ENCODE results near the gene DCTD. TPM values are rescaled to one million over a fixed set of nuclear protein-coding genes. Genes with fewer than 3 reads are reported as not detected.
A peak's percentile ranks its signal among the peaks of the same experiment; 100 is the strongest.

The DCTD gene
- total RNA-seq, 1 experiment from 2014 or later = 100 TPM

GRCh38 chr4:182890202-182890601 is 27.0 kb downstream of the DCTD start:
- Histone ChIP-seq H3K23ac (ENCODE audit: insufficient read length, low read depth, low read length) (no peak overlapping the region), H2BK120ac (ENCODE audit: low read depth, low read length, poor library complexity, severe bottlenecking) (no peak overlapping the region), H3K18ac (ENCODE audit: insufficient read length, low read depth, low read length) (no peak overlapping the region), H2BK5ac (ENCODE audit: insufficient read length, low read length) (no peak overlapping the region), H3K79me1 (ENCODE audit: insufficient read depth, low read depth, low read length, poor library complexity, severe bottlenecking) (no peaks in the 10 kb centered on the region), H4K5ac (ENCODE audit: insufficient read length, low read depth, low read length) (no peak overlapping the region), H3K14ac (ENCODE audit: insufficient read depth, low read length) (no peak overlapping the region), H2BK20ac (ENCODE audit: low read depth, low read length, poor library complexity, severe bottlenecking) (no peak overlapping the region), H3K27ac (ENCODE audit: insufficient read length, low read depth, low read length) (no peak overlapping the region), H3K27me3 (ENCODE audit: insufficient read depth, low read length) (no peaks in the 10 kb centered on the region), H3K4ac (ENCODE audit: low read depth, low read length) (no peak overlapping the region), H3K79me2 (ENCODE audit: insufficient read depth, low read length) (peaks cover 1% of the 10 kb centered on the region; the same call in 1 of the 2 replicates), H3K56ac (ENCODE audit: insufficient read length, low read depth, low read length) (no peak overlapping the region), H2AK5ac (ENCODE audit: insufficient read length, low read length) (no peak overlapping the region), H2AFZ (ENCODE audit: low read length) (no peak overlapping the region), H3K23me2 (ENCODE audit: insufficient read length, low read depth, low read length, poor library complexity, severe bottlenecking) (no peaks in the 10 kb centered on the region), H3K4me2 (ENCODE audit: insufficient read depth, insufficient read length, low read length) (no peak overlapping the region), H3T11ph (ENCODE audit: low read length) (no peak overlapping the region), H2BK12ac (ENCODE audit: insufficient read length, low read depth, low read length) (no peak overlapping the region), H4K8ac (replicated peaks; ENCODE audit: insufficient read length, low read depth, low read length) (no peak overlapping the region), H4K91ac (ENCODE audit: insufficient read length, low read depth, low read length) (no peak overlapping the region), H3K9me3 (ENCODE audit: control insufficient read depth, low read depth, low read length) (peaks cover 5% of the 10 kb centered on the region), H4K20me1 (ENCODE audit: control insufficient read depth, insufficient read depth, insufficient read length) (no peaks in the 10 kb centered on the region), H3K9ac (ENCODE audit: extremely low read depth, insufficient read length, low read length) (no peak overlapping the region), H3K4me1 (ENCODE audit: insufficient read depth, low read length) (no peaks in the 10 kb centered on the region), H2BK15ac (ENCODE audit: low read depth, low read length) (no peak overlapping the region)
- TF ChIP-seq, protein P1, sequence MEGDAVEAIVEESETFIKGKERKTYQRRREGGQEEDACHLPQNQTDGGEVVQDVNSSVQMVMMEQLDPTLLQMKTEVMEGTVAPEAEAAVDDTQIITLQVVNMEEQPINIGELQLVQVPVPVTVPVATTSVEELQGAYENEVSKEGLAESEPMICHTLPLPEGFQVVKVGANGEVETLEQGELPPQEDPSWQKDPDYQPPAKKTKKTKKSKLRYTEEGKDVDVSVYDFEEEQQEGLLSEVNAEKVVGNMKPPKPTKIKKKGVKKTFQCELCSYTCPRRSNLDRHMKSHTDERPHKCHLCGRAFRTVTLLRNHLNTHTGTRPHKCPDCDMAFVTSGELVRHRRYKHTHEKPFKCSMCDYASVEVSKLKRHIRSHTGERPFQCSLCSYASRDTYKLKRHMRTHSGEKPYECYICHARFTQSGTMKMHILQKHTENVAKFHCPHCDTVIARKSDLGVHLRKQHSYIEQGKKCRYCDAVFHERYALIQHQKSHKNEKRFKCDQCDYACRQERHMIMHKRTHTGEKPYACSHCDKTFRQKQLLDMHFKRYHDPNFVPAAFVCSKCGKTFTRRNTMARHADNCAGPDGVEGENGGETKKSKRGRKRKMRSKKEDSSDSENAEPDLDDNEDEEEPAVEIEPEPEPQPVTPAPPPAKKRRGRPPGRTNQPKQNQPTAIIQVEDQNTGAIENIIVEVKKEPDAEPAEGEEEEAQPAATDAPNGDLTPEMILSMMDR (conservative IDR thresholded peaks at IDR 0.05) = no peak
- Mint-ChIP-seq H3K9me3 (peaks cover 2 to 4% of the 10 kb centered on the region in 2 experiments; a peak in 4 of 5 replicates), H3K36me3 (ENCODE audit: insufficient read depth in 1 of 3, low read depth in 3 of 3) (peaks cover 35 to 92% (median 87%) of the 10 kb centered on the region in 3 experiments; a peak in 6 of 7 replicates), H3K4me1 (no peaks in the 10 kb centered on the region), H3K27ac (peak overlapping the region in 1 of 3 experiments; percentile 87; a peak in 2 of 7 replicates), H3K27me3 (ENCODE audit: low read depth) (no peaks in the 10 kb centered on the region), H3K4me3 (no peak overlapping the region)
- no peak for DNase-seq
- no CpG with 5 or more reads among the region's 10 CpGs for WGBS (ENCODE audit: extremely low coverage, insufficient read length, low lambda C conversion rate)
